ENCODE results near the gene ARID1B. TPM values are rescaled to one million over a fixed set of nuclear protein-coding genes. Genes with fewer than 3 reads are reported as not detected.

ARID1B gene
- total and polyA plus RNA-seq, 4 donors = 49.8 to 90.9 (median 59.0) TPM

DNA sequence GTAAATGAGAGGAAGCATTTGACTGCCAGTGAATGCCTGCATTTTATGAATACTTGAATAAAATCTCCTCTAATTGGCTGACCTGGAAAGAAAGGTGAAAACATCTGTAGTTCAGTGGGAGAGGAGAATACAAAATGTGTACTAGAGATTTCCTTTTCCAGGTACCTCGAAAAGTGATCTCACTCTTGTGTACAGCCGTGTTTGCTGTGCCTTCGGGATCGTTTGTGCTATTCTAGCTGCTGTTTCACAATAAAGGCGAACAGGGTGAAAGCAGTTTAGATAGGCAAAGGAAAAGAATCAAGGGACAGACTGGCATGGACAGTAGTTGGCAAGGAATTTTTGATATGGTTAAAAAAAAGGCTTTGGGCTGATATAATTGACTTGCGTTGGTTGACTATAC is 112.3 kb downstream of the ARID1B start:
- H3K36me3 ChIP-seq (ENCODE audit: control insufficient read depth, insufficient read depth, low read length) = no peaks in the 10 kb centered on the region
- no peak for DNase-seq (ENCODE audit: low read depth in 4 of 6, low spot score in 6 of 6)
- WGBS (ENCODE audit: insufficient coverage) = 62% methylated on average over 6 of the region's 6 CpGs
- no peak overlapping the region for H3K27ac ChIP-seq (ENCODE audit: low read depth, low read length)
- H3K4me1 ChIP-seq (ENCODE audit: control insufficient read depth, insufficient read depth, low read length) = peaks cover 2% of the 10 kb centered on the region
- H3K9me3 ChIP-seq (ENCODE audit: control insufficient read depth, insufficient read depth, low read length) = no peaks in the 10 kb centered on the region
- no peaks in the 10 kb centered on the region for H3K27me3 ChIP-seq (ENCODE audit: control insufficient read depth, insufficient read depth, low read length)
- H3K4me3 ChIP-seq (ENCODE audit: low read depth, low read length) = no peak overlapping the region

DNA sequence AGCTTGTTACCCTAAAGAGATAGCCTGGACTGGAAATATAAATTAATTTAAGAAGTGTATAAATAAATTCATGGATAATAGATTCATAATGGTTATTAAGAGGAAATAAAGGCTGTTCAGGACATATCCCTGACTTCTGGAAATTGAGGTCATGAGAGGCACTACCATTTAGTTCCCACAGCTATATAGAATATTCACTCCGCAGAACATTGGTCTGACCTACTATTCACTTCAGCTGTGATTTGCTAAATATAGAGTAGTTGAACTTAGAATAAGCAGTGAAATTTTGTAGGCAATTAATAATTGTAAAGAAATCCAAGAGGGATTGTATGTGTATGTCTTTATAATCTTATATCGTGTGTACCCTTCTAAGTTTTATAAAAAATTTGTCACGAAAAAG is 112.8 kb downstream of the ARID1B start:
- no peak for DNase-seq (ENCODE audit: low read depth in 4 of 6, low spot score in 6 of 6)
- H3K9me3 ChIP-seq (ENCODE audit: control insufficient read depth, insufficient read depth, low read length) = no peaks in the 10 kb centered on the region
- H3K27ac ChIP-seq (ENCODE audit: low read depth, low read length) = no peak overlapping the region
- H3K36me3 ChIP-seq (ENCODE audit: control insufficient read depth, insufficient read depth, low read length) = no peaks in the 10 kb centered on the region
- no CpG with 5 or more reads among the region's 3 CpGs for WGBS (ENCODE audit: insufficient coverage)
- H3K4me1 ChIP-seq (ENCODE audit: control insufficient read depth, insufficient read depth, low read length) = peaks cover 2% of the 10 kb centered on the region
- no peaks in the 10 kb centered on the region for H3K27me3 ChIP-seq (ENCODE audit: control insufficient read depth, insufficient read depth, low read length)
- no peak overlapping the region for H3K4me3 ChIP-seq (ENCODE audit: low read depth, low read length)

DNA sequence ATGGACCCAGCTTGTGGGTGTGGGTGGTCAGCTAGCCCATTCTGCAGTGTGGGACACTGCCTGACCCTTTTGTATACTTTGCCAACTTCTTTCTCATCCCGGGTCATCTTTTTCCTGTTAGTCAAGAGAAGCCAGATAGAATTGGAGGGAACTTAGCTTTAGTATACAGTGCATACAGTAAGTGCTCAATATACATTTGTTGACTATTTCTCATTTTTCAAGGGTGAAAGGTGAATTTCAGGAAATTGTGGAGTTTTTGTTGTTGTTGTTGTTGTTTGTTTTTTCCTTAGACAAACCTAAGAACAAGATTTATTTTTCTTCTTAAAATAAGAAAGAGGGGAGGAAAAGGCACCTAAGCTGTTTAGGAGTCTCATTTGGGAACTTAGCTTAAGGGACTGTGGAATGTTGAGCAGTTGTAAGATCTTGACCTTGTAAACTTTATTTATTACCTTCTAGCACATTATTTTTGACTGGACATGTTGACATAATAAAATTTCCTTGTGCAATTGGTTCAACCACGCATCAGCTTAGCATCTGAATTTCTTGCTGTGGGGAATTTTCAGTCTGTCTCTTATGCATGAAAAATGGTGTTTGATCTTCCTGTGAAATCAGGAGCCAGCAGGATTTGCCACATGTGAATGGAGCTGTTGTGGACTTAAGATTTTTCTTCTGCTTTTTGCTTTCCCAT is 113.6 kb downstream of the ARID1B start:
- Histone ChIP-seq H3K9me3 (ENCODE audit: control insufficient read depth, insufficient read depth, low read length) (no peaks in the 10 kb centered on the region), H3K4me1 (ENCODE audit: control insufficient read depth, insufficient read depth, low read length) (peaks cover 2% of the 10 kb centered on the region), H3K27me3 (ENCODE audit: control insufficient read depth, insufficient read depth, low read length) (no peaks in the 10 kb centered on the region), H3K4me3 (ENCODE audit: low read depth, low read length) (no peak overlapping the region), H3K27ac (ENCODE audit: low read depth, low read length) (no peak overlapping the region), H3K36me3 (ENCODE audit: control insufficient read depth, insufficient read depth, low read length) (no peaks in the 10 kb centered on the region)
- DNase-seq (ENCODE audit: low read depth in 4 of 6, low spot score in 6 of 6) = no peak
- WGBS (ENCODE audit: insufficient coverage) = no CpG with 5 or more reads among the region's 2 CpGs

DNA sequence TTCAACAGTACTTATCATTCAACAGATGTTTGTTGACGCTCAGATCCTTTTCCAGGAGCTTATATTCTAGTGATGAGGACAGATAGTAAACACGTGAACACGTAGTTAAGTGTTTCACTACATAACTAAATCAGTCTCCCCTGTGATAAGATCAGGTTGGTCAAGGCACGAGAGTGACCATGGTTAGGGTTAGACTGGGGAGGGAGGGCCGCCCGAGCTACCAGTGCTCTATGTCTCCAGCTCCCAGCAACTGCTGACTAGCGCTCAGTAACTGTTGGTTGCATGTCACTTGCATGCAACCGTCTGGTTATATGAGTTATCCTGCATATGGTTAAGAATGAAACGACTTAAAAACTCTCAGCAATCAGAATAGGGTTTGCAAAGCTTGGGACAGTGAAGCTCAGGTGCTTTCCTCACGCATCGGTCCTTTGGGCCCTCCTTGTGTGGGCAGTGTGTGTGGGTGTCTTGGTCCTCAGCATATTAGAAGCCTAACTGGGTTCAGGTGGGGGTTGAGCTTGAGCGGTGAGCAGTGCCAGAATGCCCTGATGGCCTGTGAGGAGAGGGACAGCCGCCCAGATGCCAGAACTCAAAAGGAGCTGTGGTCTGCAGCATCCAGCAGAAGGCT is 120.8 kb downstream of the ARID1B start:
- H3K4me1 ChIP-seq (ENCODE audit: control insufficient read depth, insufficient read depth, low read length) = no peaks in the 10 kb centered on the region
- peaks cover 3% of the 10 kb centered on the region for H3K36me3 ChIP-seq (ENCODE audit: control insufficient read depth, insufficient read depth, low read length)
- H3K27ac ChIP-seq (ENCODE audit: low read depth, low read length) = no peak overlapping the region
- DNase-seq (ENCODE audit: low read depth in 4 of 6, low spot score in 6 of 6) = no peak
- H3K27me3 ChIP-seq (ENCODE audit: control insufficient read depth, insufficient read depth, low read length) = no peaks in the 10 kb centered on the region
- no peak overlapping the region for H3K4me3 ChIP-seq (ENCODE audit: low read depth, low read length)
- H3K9me3 ChIP-seq (ENCODE audit: control insufficient read depth, insufficient read depth, low read length) = no peaks in the 10 kb centered on the region
- 93% methylated on average over 6 of the region's 13 CpGs for WGBS (ENCODE audit: insufficient coverage)

DNA sequence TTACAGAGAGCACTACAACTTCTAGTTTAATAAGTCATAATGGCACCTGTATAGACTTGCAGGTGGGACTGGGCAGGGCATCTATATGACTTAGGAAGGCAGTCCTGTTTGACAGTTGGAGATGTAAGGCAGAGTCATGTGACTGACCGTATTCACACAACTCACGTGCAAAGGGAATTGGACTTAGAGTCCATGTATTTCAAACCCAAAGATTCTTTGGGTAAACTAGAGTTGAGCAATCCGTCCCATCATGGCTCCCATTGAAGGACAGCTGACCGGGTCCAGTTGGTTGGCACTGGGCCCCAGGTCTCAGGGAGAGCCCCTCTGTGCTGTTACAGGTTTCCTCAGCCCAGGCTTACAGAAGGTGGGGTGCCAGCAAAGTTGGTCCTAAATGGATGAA is 121.9 kb downstream of the ARID1B start:
- peaks cover 3% of the 10 kb centered on the region for H3K36me3 ChIP-seq (ENCODE audit: control insufficient read depth, insufficient read depth, low read length)
- no peak for DNase-seq (ENCODE audit: low read depth in 4 of 6, low spot score in 6 of 6)
- H3K27ac ChIP-seq (ENCODE audit: low read depth, low read length) = no peak overlapping the region
- H3K9me3 ChIP-seq (ENCODE audit: control insufficient read depth, insufficient read depth, low read length) = no peaks in the 10 kb centered on the region
- H3K4me3 ChIP-seq (ENCODE audit: low read depth, low read length) = no peak overlapping the region
- H3K27me3 ChIP-seq (ENCODE audit: control insufficient read depth, insufficient read depth, low read length) = no peaks in the 10 kb centered on the region
- 95% methylated on average over 4 of the region's 4 CpGs for WGBS (ENCODE audit: insufficient coverage)
- no peaks in the 10 kb centered on the region for H3K4me1 ChIP-seq (ENCODE audit: control insufficient read depth, insufficient read depth, low read length)

DNA sequence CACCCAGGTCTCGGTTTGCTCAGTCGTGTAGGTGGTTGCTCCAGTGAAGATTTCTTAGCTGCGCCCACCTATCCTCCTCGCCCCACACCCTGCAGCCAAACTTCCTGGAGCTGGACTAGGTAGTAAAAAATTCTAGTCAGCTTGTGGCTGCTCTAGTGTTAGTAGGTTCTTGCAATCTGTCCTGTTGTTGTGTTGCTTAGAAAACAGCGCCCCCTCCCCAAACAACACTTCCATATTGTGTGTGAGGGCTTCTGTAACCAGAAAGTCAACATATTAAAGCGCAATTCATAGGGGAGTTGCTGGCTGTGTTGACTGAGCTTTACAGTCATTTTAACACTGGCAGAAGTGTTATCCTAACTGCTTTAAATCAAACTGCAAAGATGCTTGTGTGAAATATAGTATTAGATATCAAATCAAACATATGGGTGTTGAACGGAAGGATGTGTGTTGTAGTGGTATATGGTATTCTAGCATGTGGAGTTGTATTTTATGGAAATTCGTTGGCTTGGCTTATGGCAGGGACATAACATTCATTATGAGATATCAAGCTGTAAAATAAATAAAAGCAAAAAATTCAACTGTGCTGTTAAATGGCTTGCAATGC is 122.5 kb downstream of the ARID1B start:
- DNase-seq (ENCODE audit: low read depth in 4 of 6, low spot score in 6 of 6) = peak in 2 of 6 donors; percentile 27 to 65
- H3K27ac ChIP-seq (ENCODE audit: low read depth, low read length) = no peak overlapping the region
- H3K36me3 ChIP-seq (ENCODE audit: control insufficient read depth, insufficient read depth, low read length) = peaks cover 3% of the 10 kb centered on the region
- H3K9me3 ChIP-seq (ENCODE audit: control insufficient read depth, insufficient read depth, low read length) = no peaks in the 10 kb centered on the region
- H3K4me1 ChIP-seq (ENCODE audit: control insufficient read depth, insufficient read depth, low read length) = no peaks in the 10 kb centered on the region
- no peak overlapping the region for H3K4me3 ChIP-seq (ENCODE audit: low read depth, low read length)
- H3K27me3 ChIP-seq (ENCODE audit: control insufficient read depth, insufficient read depth, low read length) = no peaks in the 10 kb centered on the region
- 80% methylated on average over 2 of the region's 8 CpGs for WGBS (ENCODE audit: insufficient coverage)

DNA sequence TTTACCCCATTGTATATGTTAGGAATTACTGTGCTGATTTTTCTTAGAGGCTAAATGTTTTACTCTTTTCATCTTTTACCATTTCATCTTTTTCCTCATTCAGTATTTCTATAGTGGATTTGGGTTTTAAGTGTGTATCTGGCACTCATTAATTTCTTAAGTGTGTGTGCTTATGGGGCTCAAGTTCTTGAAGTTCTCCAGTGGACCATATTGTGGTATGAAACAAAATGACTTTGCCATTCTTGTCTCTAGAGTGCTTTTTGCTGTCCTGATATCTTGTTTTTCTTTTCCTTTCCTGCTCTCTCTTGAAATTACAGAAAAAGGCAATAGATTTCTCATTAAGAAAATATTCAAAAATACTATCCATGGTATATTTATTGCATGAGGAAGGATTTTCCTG is 123.1 kb downstream of the ARID1B start:
- H3K27ac ChIP-seq (ENCODE audit: low read depth, low read length) = no peak overlapping the region
- no peak for DNase-seq (ENCODE audit: low read depth in 4 of 6, low spot score in 6 of 6)
- H3K9me3 ChIP-seq (ENCODE audit: control insufficient read depth, insufficient read depth, low read length) = no peaks in the 10 kb centered on the region
- H3K4me3 ChIP-seq (ENCODE audit: low read depth, low read length) = no peak overlapping the region
- H3K4me1 ChIP-seq (ENCODE audit: control insufficient read depth, insufficient read depth, low read length) = no peaks in the 10 kb centered on the region
- peaks cover 3% of the 10 kb centered on the region for H3K36me3 ChIP-seq (ENCODE audit: control insufficient read depth, insufficient read depth, low read length)
- no peaks in the 10 kb centered on the region for H3K27me3 ChIP-seq (ENCODE audit: control insufficient read depth, insufficient read depth, low read length)

DNA sequence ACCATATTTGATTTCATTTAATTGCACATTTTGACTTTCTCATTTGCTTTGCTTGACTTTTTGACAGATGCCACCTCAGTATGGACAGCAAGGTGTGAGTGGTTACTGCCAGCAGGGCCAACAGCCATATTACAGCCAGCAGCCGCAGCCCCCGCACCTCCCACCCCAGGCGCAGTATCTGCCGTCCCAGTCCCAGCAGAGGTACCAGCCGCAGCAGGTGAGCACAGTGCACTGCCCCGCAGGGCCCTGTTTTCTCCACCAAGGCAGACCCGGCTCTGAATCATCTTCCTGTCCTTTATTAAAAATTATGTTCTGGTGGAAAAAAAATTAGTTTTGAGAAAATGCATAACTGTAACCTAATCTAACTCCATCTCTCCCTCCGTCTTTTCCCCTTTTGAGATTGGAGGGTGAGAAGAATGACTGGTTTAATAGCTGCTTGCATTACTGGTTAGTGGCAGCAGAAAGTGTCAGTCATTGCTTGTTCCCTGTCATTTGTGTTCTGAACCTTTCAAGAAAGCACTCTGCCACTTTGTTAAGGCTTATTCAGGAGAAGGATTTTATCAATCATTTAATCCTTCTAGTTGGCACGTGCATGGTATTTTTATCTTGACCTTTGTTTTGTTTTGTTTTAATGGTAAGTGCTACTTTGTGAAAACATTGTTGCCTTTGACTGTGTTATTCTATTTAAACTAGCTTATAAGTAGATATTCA is 124.3 kb downstream of the ARID1B start:
- no peaks in the 10 kb centered on the region for H3K4me1 ChIP-seq (ENCODE audit: control insufficient read depth, insufficient read depth, low read length)
- peaks cover 3% of the 10 kb centered on the region for H3K36me3 ChIP-seq (ENCODE audit: control insufficient read depth, insufficient read depth, low read length)
- no peak overlapping the region for H3K4me3 ChIP-seq (ENCODE audit: low read depth, low read length)
- no peak for DNase-seq (ENCODE audit: low read depth in 4 of 6, low spot score in 6 of 6)
- WGBS (ENCODE audit: insufficient coverage) = 90% methylated on average over 2 of the region's 9 CpGs
- H3K9me3 ChIP-seq (ENCODE audit: control insufficient read depth, insufficient read depth, low read length) = no peaks in the 10 kb centered on the region
- H3K27ac ChIP-seq (ENCODE audit: low read depth, low read length) = no peak overlapping the region
- H3K27me3 ChIP-seq (ENCODE audit: control insufficient read depth, insufficient read depth, low read length) = no peaks in the 10 kb centered on the region

DNA sequence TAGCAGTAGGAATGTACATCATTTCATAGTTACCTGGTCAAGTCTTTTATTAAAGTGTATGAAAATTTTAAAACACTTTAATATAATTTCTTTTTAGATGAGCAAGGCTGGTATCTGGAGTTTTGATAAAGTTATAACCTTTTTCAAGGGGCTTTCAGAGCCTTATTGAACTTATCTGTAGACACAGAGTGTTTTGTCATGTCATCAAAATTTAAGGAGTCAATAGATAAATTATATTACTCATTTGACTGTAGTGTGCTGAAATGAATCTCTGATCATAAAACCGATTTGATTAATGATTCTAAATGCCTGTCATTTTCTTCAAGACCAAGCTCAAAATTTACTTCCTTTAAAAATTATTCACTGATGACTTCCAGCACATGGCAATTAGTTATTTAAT is 125.6 kb downstream of the ARID1B start:
- H3K4me1 ChIP-seq (ENCODE audit: control insufficient read depth, insufficient read depth, low read length) = no peaks in the 10 kb centered on the region
- no peak overlapping the region for H3K27ac ChIP-seq (ENCODE audit: low read depth, low read length)
- H3K36me3 ChIP-seq (ENCODE audit: control insufficient read depth, insufficient read depth, low read length) = peaks cover 3% of the 10 kb centered on the region
- H3K9me3 ChIP-seq (ENCODE audit: control insufficient read depth, insufficient read depth, low read length) = no peaks in the 10 kb centered on the region
- WGBS (ENCODE audit: insufficient coverage) = no CpG with 5 or more reads among the region's 1 CpG
- H3K27me3 ChIP-seq (ENCODE audit: control insufficient read depth, insufficient read depth, low read length) = no peaks in the 10 kb centered on the region
- no peak overlapping the region for H3K4me3 ChIP-seq (ENCODE audit: low read depth, low read length)
- no peak for DNase-seq (ENCODE audit: low read depth in 4 of 6, low spot score in 6 of 6)
